Inflammatory macrophage treated with lipopolysaccharide for 4 hours (primary cell): ENCODE data around the gene GHR.

ENCODE experiments used
- DNase-seq: peaks from one replicate; pipeline ENCODE4 v3.0.0-alpha.2; 2020

GHR gene

DNA sequence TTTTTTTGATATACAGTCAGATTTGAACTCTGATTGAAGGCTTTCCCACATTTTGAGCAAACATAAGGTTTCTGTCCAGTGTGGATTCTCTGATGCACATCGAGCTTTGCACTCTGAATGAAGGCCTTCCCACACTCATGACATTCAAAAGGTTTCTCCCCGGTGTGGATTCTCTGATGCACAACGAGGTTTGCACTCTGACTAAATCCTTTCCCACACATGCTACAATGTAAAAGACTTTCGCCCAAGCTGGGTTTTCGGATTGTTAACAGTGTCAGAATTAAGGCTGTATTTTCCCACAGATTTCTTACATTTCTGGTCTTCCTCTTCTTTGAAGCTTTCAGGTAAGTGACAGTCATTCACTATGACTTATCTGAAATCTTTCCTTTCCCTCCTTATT lies 44.3 kb downstream of the GHR start:
- no peak for DNase-seq

DNA sequence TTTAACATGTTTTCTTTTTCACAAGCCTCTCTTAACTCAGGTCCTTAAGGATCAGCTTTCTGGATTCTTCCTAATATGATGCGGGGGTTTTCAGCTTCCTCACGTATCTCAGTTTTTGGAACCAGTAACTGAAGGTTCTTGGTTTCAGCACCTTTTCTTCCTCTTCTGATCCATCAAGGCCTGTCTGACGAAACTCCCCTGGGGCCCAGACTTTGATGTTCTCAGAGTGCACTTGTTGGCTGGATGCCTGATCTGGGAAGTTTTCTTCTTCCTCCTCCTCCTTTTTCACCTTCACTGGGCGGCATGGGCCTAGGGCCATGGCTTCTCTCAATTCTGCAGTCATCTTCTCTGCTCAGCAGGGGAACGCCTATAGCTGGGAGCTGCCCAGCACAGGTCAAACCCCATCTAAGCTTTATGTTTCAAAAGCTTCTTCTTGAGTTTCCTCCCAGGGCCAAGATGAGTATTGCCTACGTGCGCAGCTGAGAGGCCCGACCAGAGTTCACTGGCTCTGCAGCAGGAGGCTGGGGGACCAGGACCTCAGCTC lies 44.8 kb downstream of the GHR start:
- no peak for DNase-seq

DNA sequence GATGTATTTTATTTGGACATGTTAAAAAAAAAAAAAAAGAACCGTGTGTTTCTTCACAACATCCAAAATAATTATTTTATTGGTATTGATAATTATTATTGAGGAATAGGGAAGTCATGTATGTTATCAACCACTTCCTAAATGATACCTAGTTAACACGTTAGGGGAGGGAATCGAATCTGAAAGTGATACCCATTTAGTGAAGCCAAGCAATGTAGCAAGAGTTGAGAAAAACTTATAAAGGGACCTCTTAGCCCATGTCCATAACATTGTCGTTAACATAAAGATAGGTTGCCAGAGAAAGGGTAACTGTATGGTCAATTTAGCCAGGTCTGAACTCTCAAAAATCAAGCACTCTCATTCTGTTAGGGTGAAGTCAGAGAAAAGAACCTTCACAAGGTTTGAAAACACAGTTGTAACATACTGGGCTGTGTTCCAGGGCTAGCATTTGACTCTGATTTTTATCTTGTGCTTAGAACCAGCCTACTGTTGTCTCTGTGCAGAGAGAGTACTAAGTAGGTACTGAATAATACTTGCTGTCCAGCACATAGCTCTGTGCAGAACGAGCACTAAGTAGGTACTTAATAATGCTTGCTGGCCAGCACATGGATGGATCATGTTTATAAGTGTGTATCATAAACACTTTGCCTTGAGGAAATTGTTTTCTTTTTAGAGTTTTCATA lies 60.4 kb downstream of the GHR start:
- no peak for DNase-seq

DNA sequence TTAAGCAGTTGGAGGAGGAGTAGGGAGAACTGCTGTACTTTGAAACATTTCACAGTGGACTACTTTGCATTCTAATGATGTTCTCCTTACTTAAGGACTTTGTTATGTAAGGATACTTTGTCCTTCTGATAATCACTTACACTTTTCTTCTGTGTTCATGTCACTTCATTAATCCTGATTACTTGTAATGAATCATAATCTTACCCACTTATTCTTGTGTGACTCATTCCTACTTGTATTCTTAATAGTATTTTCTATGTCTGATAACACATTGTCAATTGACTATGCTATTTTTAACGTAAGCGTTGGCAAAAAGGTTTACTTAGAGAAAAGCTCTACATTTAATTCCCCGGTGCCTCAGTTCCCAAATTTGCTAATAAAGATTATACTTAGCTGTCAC lies 63.8 kb downstream of the GHR start:
- DNase-seq, result no peak

DNA sequence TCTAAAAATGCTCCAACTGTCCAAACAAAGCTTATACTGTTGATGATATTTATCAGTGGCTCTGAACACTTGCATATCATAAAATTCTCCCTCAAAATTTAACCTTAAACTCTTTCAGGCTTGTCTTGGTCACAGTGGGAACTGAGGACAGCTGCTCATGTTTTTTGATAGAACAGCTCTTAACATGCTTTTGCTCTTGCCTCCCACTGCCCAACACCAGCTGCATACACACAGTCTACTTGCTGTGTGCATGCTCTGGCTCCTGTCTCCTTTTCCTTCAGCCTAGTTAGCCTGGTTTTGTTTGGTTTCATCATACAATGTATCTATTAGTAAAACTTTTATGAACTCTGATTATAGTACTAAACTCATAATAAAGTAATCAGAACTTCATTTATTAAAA lies 64.6 kb downstream of the GHR start:
- no peak for DNase-seq

GRCh38 chr5:42490831-42491230 lies 67.6 kb downstream of the GHR start:
- DNase-seq, result no peak

DNA sequence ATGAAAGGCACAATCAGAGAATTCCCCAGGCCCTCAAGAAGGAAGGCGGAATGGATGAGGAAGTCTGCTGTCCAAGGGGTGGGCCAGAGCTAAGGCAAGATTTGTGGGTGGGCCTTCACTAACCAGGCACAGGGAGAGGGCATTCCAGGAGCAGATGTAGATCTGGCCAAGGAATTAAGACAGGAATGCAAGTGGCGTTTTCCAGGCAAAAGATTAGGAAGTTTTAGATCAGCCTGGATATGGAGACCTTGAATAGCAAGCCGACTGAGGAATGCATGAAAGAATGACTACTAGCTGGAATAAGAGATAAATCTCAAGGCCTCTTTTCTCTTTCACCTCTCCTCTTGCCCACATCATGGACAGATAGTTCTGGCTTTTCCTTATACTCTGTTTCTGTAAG lies 68.5 kb downstream of the GHR start:
- DNase-seq, result no peak

- no peak for DNase-seq
Observed at GRCh38 chr5:42492974-42493373, 69.7 kb downstream of the GHR start.

GRCh38 chr5:42494414-42494813 lies 71.2 kb downstream of the GHR start:
- DNase-seq, result no peak

DNA sequence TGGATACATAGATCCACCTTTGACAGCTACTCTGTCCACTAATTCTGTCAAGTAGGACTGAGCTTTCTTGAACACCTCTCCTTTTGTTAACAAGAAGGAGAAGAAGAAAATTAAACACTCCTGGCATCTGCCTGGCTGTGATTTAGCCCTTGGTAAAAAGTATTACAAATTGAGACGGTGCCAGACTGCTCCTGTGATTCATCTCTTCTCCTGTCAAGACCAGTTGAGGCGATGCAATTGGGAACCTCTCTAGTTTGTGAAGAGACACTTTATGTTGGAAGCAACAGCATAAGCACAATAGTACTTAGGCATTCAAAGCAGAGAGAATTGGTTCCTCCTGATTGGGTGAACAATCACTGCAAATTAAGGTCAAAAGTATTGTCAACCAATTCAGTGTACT lies 72.7 kb downstream of the GHR start:
- no peak for DNase-seq

DNA sequence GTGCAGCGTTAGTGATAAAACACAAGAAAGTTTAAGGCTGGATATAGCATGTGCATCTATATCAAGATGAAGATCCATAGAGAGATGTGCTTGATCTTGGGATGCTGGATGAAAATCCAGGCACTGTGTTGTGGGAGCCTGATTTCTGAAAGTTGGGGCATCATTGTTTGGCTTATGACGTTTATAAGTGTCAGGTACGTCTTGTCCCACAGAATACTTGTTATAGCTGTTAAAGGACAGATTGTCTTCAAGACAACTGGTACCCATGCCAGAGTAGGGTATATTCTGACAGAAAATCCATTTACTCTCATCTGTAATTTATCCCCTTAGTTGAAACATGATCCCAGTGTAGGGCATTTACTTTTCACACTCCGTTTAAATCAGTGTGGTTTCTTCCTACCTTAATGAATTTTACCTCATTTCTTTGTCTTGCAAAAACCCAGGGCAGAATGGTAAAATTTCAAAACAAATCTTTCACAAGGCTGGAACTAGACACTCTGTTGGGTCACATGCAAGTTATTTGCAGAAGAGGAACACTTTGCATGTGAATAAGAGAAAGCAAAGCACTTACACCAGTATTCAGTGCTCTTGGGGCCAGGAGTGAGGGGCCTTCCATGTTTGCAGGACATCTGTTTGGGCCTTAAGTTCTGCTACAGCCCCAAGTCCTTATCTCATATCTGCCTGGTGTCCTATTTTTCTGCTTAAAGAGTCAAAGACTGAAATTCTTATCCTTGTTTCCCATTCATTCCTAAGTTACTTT lies 73.3 kb downstream of the GHR start:
- DNase-seq, result no peak

DNA sequence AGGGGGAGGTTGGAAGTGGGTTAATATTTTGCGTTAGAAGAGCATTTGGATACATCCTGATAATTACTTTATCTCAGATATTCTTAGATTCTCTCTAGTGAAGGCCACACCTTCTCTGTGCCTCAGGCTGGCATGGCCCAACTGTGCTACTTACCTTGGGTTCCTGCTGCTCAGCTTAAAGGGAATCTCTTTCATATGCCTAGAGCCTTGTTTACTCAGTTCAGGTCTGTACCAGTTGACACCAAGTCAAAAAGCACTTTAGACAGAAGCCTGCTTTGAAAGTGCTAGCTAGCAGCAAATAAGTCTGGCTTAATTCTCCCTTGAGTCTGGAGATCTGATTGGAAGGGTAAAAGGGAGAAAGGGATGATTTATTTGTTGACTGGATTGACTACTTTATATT lies 74.8 kb downstream of the GHR start:
- DNase-seq, result no peak

DNA sequence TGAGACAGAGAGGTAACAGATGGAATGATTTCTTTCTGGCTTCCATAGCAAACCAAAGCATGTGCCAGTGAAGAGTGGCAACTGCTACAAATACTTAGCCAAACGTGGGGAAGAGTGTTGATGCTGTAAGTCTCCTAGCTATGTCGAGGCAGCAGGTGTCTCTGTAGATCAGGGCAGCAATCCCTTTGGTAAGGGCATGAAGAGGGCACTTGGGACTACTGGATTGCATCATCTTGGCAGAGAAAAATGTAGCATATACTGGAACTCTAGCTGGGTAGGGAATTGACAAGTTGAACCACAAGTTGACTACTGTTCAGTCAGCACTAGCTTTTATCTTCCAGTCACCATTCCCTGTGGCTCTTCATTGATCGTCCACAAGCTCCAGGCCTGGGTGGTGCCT lies 75.8 kb downstream of the GHR start:
- no peak for DNase-seq

DNA sequence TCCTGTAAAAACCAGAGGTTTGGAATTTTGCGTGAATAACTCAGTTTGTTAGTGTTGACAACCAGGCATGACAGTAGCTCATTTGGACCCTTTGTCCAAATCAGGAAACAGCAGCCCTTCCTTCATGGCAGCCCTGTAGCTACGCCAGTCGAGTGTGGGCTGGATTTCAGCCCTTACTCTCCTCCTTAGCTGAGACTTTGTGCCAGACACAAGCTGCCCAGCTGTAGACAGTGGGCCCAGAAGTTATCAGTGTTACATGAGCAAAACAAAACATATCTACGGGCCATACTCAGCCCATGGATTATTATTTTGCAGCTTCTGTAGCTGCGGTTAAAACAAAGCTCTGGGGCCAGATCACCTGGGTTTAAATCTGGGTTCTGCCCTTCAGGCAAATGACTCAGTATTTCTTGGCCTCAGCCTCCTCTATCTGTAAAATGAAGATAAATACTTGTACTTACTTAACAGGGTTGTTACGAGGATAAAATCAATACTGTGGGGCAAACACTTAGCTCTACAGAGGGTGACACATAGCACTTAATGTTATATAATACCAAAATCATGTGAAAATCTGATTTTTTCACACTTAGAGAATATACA lies 76.9 kb downstream of the GHR start:
- DNase-seq, result no peak

DNA sequence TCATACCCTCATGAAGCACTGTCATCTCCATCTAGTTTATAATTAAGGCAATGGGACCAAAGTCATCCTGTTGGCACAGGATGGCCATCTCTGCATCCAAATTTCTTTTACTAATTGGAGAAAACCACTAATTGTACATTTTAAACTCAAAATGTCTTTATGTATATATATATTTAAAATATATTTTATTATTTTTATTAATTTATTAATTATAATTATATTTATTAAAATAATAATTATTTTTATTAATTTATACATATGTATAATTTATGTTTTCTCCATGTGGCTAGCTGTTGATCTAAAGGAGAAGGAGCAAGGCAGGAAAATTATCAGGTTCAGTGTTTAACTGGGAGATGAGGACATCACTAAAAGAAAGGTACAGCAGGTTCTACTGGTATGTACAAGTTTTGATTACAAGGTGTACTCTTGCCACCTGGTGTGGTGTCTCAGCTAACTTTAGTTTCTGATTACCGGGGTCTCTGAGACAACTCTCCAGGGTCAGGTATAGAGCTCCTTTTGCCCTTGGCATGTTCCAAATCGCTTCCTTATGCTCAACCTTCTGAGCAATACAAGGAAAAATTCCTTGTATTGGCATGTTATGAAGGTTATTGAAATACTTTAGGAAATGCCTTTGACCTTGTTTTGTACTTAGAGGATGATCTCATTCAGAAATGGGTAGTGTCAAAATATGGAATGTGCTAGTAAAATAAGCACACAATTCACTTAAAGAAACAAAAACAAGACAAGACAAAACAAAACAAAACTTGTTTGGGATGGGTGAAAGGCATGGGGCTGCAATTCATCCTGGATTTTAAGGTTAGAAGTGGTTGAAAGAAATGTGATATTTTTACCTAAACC lies 79.6 kb downstream of the GHR start:
- DNase-seq, result no peak

GRCh38 chr5:42506662-42507061 lies 83.4 kb downstream of the GHR start:
- no peak for DNase-seq

DNA sequence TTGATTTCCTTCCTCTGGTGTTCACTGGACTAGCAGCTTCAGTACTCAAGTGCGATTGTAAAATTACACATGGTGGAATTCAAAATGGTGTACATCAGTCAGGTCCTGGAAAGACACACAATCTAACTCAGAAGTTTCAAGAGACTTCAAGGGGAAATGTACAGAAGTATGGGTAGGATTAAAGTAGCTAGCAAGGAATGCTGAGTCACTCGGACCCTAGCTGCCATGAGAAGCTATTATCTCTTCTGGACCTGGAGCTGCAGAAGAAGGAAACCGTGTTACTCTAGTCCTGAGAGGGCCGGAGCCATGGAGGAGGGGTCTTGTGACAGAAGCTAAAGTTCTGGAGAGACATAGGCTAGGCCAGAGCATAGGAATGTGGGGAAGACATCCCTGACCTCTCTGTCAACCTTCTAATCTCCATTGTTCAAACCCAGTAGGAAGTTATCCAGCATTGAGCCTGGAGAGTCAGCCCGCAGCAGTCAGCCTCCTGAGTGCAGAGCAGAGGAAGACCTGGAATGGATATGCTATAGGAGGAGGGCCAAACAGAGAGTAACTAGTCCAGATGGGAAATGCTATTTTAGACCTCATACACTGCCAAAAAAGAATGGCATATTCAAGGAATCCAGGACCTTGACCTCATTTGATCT lies 84.3 kb downstream of the GHR start:
- no peak for DNase-seq

GRCh38 chr5:42513246-42513645 lies 90.0 kb downstream of the GHR start:
- DNase-seq, result no peak

DNA sequence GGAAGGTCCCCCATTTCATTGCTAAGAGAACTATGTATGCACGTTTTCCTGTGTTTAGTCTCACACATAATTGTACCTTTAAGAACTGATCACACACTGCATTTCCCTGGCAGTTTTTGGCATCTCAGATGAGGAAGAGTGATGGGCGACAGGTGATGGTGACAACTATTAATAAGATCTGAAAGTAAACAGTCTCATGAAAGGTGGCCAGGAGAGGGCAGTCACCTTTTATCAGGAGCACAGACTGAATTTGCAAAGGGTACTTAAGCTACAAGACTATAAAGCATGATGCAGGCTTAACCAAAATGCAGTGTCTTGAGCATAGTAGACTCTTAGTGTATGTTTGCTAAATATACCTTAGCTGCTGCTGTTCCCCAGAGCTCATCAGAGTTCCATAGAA lies 91.5 kb downstream of the GHR start:
- DNase-seq, result no peak

- no peak for DNase-seq
Observed at GRCh38 chr5:42515504-42515903, 92.3 kb downstream of the GHR start.

DNA sequence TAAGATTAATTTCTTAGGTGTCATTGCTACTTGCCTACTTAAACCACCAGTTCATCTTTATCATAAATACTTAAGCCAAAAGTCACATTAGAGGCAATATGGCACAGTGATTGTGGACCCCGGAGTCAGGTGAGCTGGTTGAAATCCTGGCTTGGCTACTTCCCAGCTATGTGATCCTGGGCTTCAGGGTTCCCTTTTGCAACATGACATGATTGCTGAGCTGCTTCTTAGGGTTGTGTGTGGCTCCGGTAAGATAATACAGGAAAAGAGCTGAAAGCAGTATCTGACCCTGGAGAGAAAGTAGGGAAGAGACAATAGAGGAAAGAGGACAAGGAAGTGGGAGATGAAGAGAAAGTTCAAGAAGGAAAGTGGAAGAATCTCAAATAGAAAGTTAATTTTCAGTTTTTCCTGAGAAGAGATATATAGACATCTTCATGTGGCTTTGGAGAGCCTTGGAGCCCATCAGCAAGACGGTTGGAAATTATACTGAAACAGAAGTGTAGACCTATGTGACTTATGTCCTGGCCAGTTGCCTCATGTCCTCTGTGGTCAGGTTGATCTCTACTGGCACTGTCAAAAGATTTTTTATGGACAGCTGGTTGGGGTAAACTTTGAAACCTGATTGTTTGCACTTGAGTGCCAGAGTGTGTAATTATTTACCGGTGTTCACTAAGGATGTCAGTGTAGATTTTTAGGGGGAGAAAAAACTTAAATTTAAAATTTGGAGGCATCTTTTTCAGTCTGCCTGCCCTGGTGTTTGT lies 93.2 kb downstream of the GHR start:
- DNase-seq, result no peak

DNA sequence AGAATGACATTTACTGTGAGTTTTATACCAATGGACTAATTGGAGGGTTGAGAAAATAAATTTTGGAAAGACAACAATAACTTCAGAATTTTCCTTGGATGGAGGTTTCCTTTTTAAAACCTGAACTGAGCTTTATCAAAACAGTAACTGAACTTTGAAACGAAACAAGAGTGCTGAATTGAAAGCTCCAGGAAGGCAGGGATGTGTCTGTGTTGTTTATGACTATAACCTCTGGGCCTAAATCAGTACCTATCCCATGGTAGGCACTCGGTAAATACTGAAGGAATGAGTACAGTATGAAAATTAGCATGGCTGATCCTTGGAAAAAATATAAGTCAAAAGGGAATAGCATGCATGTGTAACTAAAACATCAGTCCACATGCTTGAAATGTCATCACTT lies 93.9 kb downstream of the GHR start:
- no peak for DNase-seq
